Panc1 (cell line): ENCODE results near the gene S100A4. TPM values are rescaled to one million over a fixed set of nuclear protein-coding genes. Genes with fewer than 3 reads are reported as not detected.
A peak's percentile ranks its signal among the peaks of the same experiment; 100 is the strongest.

Experiments used
- ATAC-seq: fragments of 200-7000 bp; cut with Tn5 transposase; 2 replicates; pipeline ENCODE4 v1.9.1; 2020; ENCODE audit warnings: mild to moderate bottlenecking, moderate library complexity
- BruUV-seq: library from RNA; stranded (reverse); fragments of 400-500 nt; replicated peaks from 2 replicates; lab custom pipeline; 2021; lab: Mats Ljungman, UMichigan
- CTCF ChIA-PET: fragments of 300-600 bp; sonication (Branson Sonifier 250); formaldehyde crosslinking; loops from one replicate; lab custom pipeline; 2022; ENCODE audit warnings: antibody characterized with exemption; lab: Charles Lee
- POLR2A ChIA-PET: fragments of 300-600 bp; sonication (Branson Sonifier 250); formaldehyde crosslinking; loops from one replicate; lab custom pipeline; 2022; ENCODE audit warnings: antibody characterized with exemption; lab: Charles Lee
- DNase-seq: peaks from one replicate; pipeline ENCODE4 v3.0.0-alpha.2; 2010; ENCODE audit warnings: low read depth, low spot score
- H3K27ac ChIP-seq: 2 replicates; pipeline ENCODE4 v1.5.1; 2011; ENCODE audit warnings: mild to moderate bottlenecking, low read length, inconsistent platforms
- H3K27me3 ChIP-seq: fragments of 200-500 bp; sonication (Bioruptor generic); 2 replicates; pipeline ENCODE4 v1.6.0; 2014; ENCODE audit warnings: low read length, inconsistent platforms; ENCODE audit not compliant: control insufficient read depth, insufficient read depth
- H3K36me3 ChIP-seq: fragments of 200-500 bp; sonication (Bioruptor generic); 2 replicates; pipeline ENCODE4 v1.5.1; 2014; ENCODE audit warnings: inconsistent platforms, mild to moderate bottlenecking, low read length, moderate library complexity; ENCODE audit not compliant: control insufficient read depth, insufficient read depth
- H3K4me1 ChIP-seq: 2 replicates; pipeline ENCODE4 v1.5.1; 2011; ENCODE audit warnings: inconsistent platforms, mild to moderate bottlenecking, low read length, moderate library complexity; ENCODE audit not compliant: control insufficient read depth, insufficient read depth
- H3K4me3 ChIP-seq, 2 experiments: 2 replicates each; pipeline ENCODE4 v1.5.1; 2011 to 2012; ENCODE audit warnings: low read depth in 2 of 2, low read length in 2 of 2, mild to moderate bottlenecking in 2 of 2, inconsistent platforms in 1 of 2, moderate library complexity in 1 of 2
- H3K9me3 ChIP-seq: fragments of 200-500 bp; sonication (Bioruptor generic); 2 replicates; pipeline ENCODE4 v1.5.1; 2014; ENCODE audit warnings: low read depth, mild to moderate bottlenecking, inconsistent platforms, low read length, moderate library complexity; ENCODE audit not compliant: control insufficient read depth, insufficient read depth
- CTCF ChIP-seq: fragments of 450-650 bp; IDR thresholded peaks from 2 replicates; pipeline ENCODE4 v1.5.1; 2017; ENCODE audit warnings: mild to moderate bottlenecking
- POLR2AphosphoS5 ChIP-seq: IDR thresholded peaks from 2 replicates; pipeline ENCODE4 v1.6.1; 2012; ENCODE audit warnings: mild to moderate bottlenecking, low read depth, low read length, moderate library complexity
- REST ChIP-seq, 2 experiments: IDR thresholded peaks; 2 replicates each; pipeline ENCODE4 v1.6.1; 2011 to 2012; ENCODE audit warnings: low read depth in 2 of 2, control low read depth in 1 of 2, low read length in 1 of 2, mild to moderate bottlenecking in 1 of 2, moderate library complexity in 1 of 2; ENCODE audit not compliant: insufficient read depth in 1 of 2
- SIN3A ChIP-seq: IDR thresholded peaks from 2 replicates; pipeline ENCODE4 v1.6.1; 2012; ENCODE audit warnings: low read depth, mild to moderate bottlenecking, low read length, moderate library complexity, borderline replicate concordance; ENCODE audit not compliant: insufficient read depth
- TCF7L2 ChIP-seq: IDR thresholded peaks from 2 replicates; pipeline ENCODE4 v1.6.1; 2011; ENCODE audit warnings: mild to moderate bottlenecking, low read depth, low read length, inconsistent platforms
- in situ Hi-C: cut with HindIII; loops from 2 replicates; pipeline ENCODE4 v1.10.0; 2016; ENCODE audit warnings: low sequenced_read_pairs, low pct_unique_long_range_greater_than_20kb
- intact Hi-C: fragments of 100-400 bp; cut with micrococcal nuclease; formaldehyde crosslinking; loops from one replicate; pipeline ENCODE4 v1.10.0; 2022; ENCODE audit not compliant: unreplicated experiment
- total RNA-seq: library from RNA; stranded (reverse); gene quantifications from one replicate; pipeline ENCODE4 v1.2.1, GENCODE V29; 2021; ENCODE audit not compliant: unreplicated experiment

S100A4 gene
- total RNA-seq, 1 experiment from 2014 or later = 773 TPM

GRCh38 chr1:153534226-153534924 is 11.2 kb downstream of the S100A4 start:
- TF ChIP-seq TCF7L2 (no peak), CTCF (no peak), POLR2AphosphoS5 (no peak; the same call in 1 of the 2 replicates)
- in situ Hi-C loops (no loop called here), intact Hi-C loops (no loop called here)
- no peak for DNase-seq
- no peaks in the 10 kb centered on the region for H3K9me3 ChIP-seq
- no peak for ATAC-seq
- no peaks in the 10 kb centered on the region; the same call in 1 of the 2 replicates for H3K36me3 ChIP-seq
- BruUV-seq = TSS peak; percentile 92
- peak overlapping the region; percentile 91 for H3K27ac ChIP-seq
- H3K4me1 ChIP-seq = peaks cover 46% of the 10 kb centered on the region
- no peaks in the 10 kb centered on the region for H3K27me3 ChIP-seq
- POLR2A ChIA-PET = interaction anchor here (0.5 to 1.0 kb wide), 2 partner anchors 100 to 252 kb away, joined by 4 read pairs; no protein-coding TSS in a partner anchor
- H3K4me3 ChIP-seq = peak overlapping the region; percentile 75 to 86
- CTCF ChIA-PET = interaction anchor here (1.2 to 2.6 kb wide), 6 partner anchors 10 to 37 kb away, joined by 4 to 16 read pairs (median 8); partner anchors contain the start of gene S100A4

- in situ Hi-C loops = no loop called here
- intact Hi-C loops = loop anchor here (1.0 kb wide), 1 partner anchor 35 kb away; no protein-coding TSS in a partner anchor
- POLR2A ChIA-PET = interaction anchor here (1.0 kb wide), 1 partner anchor 101 kb away, joined by 4 read pairs; no protein-coding TSS in a partner anchor
- Histone ChIP-seq H3K9me3 (no peaks in the 10 kb centered on the region), H3K27me3 (no peaks in the 10 kb centered on the region), H3K27ac (peak overlapping the region; percentile 91), H3K4me1 (peaks cover 43% of the 10 kb centered on the region), H3K36me3 (no peaks in the 10 kb centered on the region; the same call in 1 of the 2 replicates), H3K4me3 (peak overlapping the region; percentile 75 to 86)
- no TSS peak for BruUV-seq
- CTCF ChIA-PET = interaction anchor here (0.7 to 2.6 kb wide), 12 partner anchors 9 to 100 kb away, joined by 3 to 16 read pairs (median 6); partner anchors contain the start of genes CHTOP, S100A14, S100A3 and S100A4
- ATAC-seq = peak; percentile 26
- TF ChIP-seq SIN3A (peak; percentile 46; the same call in 1 of the 2 replicates), CTCF (no peak), TCF7L2 (no peak), POLR2AphosphoS5 (peak; percentile 74; the same call in 1 of the 2 replicates), REST (IDR thresholded peaks at IDR 0.05; ENCODE audit: insufficient read depth in 1 of 2, low read depth in 2 of 2, low read length in 1 of 2) (no peak)
- peak; percentile 86 for DNase-seq
Measured at GRCh38 chr1:153533689-153534201, 11.9 kb downstream of the S100A4 start.
